GM12864 (cell line): ENCODE measurements around the gene EPHB3.

Experiments
- DNase-seq: peaks from one replicate; pipeline ENCODE4 v3.0.0-alpha.2; 2011; ENCODE audit warnings: low read depth
- H3K4me3 ChIP-seq: 2 replicates; pipeline ENCODE4 v1.5.1; 2011; ENCODE audit warnings: mild to moderate bottlenecking, low read depth, low read length, control low read depth
- TF ChIP-seq, protein P1 (sequence below): IDR thresholded peaks from 2 replicates; pipeline ENCODE4 v1.5.1; 2011; ENCODE audit warnings: low read depth, mild to moderate bottlenecking, moderate library complexity, low read length, control low read depth, inconsistent platforms; ENCODE audit errors: missing control alignments

EPHB3 gene

DNA sequence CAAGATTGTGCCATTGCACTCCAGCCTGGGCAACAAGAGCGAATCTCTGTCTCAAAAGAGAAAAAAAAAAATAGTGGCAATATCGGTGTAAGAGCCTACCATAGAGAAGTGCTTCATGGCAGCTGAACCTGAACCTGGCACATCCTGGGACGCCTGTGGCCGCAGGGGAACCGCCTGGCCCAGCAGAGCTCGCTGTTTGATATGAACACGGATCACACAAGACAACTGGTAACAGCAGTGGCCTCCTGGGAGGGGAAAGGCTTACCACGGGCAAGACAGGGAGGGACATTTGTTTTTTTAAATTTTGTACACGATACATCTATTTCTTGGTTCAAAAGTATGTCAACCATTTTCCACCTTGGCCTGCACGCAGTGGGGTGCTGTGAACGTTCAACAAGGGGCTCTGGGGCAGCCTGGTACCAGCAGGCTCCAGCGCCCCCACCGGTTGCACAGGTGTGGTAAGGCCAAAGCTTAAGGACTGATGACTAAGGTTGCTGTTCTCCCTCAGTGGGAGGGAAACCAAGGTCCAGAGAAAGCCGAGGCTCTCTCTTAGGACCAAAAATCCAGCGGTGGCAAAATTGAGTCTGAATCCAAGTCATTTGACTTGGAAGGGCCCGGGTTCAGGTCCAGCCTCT lies 21.7 kb upstream of the EPHB3 start:
- TF ChIP-seq, protein P1, sequence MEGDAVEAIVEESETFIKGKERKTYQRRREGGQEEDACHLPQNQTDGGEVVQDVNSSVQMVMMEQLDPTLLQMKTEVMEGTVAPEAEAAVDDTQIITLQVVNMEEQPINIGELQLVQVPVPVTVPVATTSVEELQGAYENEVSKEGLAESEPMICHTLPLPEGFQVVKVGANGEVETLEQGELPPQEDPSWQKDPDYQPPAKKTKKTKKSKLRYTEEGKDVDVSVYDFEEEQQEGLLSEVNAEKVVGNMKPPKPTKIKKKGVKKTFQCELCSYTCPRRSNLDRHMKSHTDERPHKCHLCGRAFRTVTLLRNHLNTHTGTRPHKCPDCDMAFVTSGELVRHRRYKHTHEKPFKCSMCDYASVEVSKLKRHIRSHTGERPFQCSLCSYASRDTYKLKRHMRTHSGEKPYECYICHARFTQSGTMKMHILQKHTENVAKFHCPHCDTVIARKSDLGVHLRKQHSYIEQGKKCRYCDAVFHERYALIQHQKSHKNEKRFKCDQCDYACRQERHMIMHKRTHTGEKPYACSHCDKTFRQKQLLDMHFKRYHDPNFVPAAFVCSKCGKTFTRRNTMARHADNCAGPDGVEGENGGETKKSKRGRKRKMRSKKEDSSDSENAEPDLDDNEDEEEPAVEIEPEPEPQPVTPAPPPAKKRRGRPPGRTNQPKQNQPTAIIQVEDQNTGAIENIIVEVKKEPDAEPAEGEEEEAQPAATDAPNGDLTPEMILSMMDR: no peak
- DNase-seq: no peak
- no peak overlapping the region for H3K4me3 ChIP-seq

DNA sequence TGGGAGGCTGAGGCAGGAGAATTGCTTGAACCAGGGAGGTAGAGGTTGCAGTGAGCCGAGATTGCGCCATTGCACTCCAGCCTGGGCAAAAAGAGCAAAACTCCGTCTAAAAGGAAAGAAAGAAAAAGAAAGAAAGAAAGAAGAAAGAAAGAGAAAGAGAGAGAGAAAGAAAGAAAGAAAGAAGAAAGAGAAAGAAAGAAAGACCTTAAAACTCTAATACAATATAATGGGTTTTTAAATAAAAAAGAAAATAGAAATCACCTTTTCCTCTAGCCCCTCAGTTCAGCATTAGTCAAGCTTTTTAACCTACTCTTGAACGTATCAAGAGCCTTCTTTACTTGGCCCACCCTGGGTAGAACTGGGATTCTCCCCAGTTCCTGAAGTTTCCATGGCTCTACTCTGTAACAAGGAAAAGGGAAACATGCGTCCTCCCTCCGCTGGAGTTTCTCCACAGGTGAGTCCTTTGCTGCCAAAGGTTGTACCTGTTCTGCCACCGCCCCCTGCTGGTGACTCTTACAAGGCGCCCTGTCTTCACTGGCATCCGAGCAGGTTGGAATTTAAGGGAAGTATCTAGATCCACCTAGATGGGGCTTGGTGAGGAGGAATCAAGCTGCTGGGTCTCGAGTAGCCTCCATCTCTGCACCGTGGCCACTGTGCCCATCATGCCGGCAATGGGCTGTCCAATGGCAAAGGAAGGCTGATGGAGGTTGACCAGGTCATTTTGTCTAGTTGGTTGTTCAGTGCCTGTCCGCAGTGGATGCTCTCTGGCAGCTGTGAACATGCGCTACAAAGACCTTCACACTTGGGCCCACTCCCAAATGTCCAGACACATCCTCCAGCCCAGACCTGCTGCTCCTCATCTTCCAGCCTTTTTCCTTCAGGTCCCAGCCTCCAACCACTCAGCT lies 20.6 kb upstream of the EPHB3 start:
- no peak for DNase-seq
- TF ChIP-seq, protein P1: peak; percentile 90
- H3K4me3 ChIP-seq: no peak overlapping the region

DNA sequence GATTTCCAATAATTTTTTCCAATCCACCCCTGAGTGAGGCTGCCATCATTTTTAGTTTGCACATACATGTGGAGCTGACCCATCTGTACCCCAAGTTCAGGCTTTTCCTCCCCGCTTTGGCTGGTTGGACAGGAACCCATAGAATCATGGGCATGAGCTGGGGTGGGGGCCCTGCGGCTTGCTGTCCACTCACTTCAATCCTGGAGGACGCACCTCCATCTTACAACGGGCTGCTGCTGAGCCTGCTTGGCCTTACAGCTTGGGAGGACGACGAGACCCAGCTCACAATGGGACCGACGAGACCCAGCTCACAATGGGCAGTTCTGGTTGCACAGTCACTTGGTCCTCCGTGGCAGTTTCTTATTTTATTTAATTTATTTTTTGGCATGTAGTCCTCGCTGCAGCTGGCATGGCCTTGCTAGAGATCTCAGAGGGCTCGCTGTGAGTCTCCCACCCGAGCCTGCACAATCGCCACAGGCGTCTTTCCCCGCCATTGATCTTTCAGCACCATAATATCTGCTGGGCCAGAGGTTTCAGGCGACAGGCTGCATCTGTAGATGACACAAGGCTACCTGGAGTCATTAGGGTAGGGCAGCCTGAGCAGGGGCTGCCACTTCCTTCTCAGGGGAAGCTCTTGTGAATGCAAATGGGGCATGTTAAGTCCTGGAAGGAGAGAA lies 19.6 kb upstream of the EPHB3 start:
- DNase-seq: no peak

DNA sequence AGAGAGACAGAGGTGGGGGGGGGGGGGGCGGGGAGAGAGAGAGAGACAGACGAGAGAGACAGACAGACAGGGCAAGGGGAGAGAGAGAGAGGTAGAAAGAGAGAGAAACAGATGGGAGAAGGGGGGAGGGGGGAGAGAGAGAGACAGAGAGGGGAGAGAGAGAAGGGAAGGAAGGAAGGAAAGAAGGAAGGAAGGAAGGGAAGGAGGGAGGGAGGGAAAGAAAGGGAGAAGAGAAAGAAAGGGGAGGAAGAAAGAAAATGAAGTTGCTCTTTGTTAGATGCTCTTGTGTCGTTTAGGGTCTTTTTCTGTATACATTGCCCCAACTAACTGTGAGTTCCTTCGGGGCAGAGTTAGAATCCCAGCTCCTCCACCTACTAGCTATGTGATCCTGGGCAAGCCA lies 19.0 kb upstream of the EPHB3 start:
- no peak for DNase-seq
- no peak overlapping the region for H3K4me3 ChIP-seq
- TF ChIP-seq, protein P1: no peak

More for the DNA sequence above, 19.6 kb upstream of the EPHB3 start:
- no peak overlapping the region for H3K4me3 ChIP-seq
- TF ChIP-seq, protein P1: no peak

DNA sequence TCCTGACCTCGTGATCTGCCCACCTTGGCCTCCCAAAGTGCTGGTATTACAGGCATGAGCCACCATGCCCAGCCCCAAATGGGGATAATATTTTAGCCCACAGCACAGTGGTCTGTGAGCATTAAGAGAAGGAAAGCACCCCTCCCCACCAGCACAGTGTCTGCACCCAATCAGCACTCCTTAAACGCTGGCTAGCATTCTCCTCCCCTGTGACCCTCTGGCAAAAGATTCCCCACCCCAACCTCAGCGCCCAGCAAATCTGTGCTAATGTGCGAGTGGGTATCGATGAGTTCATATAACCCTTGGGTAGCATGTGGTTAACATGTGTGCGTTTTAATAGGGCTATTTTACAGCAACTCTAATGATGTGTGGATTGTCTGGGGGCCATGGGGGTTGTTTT lies 18.3 kb upstream of the EPHB3 start:
- TF ChIP-seq, protein P1: peak; percentile 7
- H3K4me3 ChIP-seq: no peak overlapping the region
- no peak for DNase-seq

DNA sequence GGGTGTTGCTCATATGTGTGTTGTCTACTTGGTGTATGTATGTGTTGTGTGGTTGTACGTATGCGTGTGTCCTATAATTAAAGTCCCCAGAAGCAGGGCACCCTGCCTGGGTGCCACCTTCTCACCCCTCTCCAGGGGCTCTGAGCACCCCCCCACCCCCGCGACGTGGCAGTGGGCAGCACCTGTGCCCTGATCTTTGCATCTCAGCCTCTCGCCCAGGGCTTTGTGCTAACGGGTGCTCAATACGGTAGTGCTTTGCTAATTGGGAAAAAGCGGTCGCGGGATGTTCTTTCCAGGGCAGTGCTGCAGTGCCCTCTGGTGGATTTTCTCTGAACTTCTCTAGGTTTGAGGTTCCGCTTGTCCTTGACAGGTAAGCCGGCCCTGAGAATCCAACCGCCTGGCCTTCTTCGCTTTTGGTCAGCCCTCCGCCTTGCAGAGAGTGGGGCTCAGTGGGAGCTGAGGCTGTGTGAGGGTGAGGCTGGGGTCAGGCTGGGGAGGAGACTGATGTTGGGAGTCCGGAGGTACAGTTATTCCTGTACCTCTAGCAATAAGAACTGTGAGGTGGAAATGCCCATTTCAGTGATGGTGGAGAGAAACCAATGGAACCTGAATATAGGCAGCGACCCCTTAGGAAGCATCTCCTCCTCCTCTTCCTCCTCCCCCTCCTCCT lies 17.6 kb upstream of the EPHB3 start:
- DNase-seq: peak; percentile 54
- TF ChIP-seq, protein P1: peak; percentile 92
- H3K4me3 ChIP-seq: no peak overlapping the region
